HG03196 (cell line): ENCODE results near the gene PDGFRB.

ENCODE experiments used
- ATAC-seq: cut with Tn5 transposase; IDR thresholded peaks from one replicate; pipeline ENCODE4 v1.9.1; 2021; ENCODE audit not compliant: unreplicated experiment

Gene PDGFRB

DNA sequence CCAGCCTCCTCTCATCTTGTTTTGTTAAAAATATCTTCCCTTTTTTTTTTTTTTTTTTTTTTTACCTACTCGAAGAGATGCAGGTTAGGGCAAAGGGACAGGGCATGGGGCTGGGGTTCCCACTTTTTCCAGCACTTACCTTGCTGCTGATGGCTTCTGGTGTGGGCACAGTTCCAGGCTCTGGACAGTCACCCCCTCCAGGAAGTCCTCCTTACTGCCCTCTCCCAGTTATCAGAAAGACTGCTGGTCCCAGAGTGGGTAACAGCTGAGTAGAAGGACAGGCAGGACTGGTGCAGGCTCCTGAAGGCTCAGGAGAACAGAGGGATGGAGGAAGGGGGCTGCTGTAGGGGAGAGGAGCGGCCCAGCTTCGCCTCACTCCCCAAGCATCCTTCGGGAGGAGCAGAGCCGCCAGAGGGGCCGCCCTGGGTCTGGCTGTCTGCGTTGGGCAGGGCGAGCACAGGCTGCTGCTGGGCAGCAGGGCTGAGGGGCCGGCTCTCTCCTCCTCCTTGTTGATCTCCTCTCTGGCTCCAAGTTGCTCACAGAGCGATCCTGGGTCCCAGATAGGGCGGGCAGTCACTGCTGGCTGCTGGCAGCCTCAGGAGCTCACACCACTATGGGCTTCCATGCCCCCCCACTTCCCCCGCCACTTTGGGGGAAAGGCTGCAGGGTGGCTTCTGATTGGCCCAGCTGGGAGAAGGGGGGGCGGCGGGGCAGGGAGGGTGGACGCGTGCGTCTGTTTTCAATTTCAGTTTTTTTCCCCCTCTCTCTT lies at the start of gene PDGFRB:
Gene PDGFRB (minus strand): TSS at position 588 of the 769 bp plus-strand sequence. CDS start 18,798 bp downstream, outside the sequence.
- no peak for ATAC-seq

DNA sequence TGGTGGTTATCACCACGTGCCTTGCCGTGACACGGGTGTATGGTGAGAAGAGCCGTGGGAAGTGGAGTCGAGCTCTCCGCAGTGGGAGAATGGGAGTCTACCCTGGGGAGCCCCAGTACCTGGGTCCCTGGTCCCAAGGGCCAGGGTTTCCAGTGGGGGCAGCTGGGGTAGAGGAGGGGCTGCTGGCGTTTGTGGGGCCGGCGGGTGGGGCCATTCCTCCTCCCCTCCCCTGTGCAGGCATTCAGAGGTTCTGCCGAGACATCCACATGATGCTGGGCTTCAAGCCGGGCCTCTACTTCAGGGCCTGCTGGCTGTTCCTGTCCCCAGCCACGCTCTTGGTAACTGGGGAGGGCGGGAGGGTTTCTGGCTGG lies 48.9 kb upstream of the PDGFRB start:
- ATAC-seq = no peak

DNA sequence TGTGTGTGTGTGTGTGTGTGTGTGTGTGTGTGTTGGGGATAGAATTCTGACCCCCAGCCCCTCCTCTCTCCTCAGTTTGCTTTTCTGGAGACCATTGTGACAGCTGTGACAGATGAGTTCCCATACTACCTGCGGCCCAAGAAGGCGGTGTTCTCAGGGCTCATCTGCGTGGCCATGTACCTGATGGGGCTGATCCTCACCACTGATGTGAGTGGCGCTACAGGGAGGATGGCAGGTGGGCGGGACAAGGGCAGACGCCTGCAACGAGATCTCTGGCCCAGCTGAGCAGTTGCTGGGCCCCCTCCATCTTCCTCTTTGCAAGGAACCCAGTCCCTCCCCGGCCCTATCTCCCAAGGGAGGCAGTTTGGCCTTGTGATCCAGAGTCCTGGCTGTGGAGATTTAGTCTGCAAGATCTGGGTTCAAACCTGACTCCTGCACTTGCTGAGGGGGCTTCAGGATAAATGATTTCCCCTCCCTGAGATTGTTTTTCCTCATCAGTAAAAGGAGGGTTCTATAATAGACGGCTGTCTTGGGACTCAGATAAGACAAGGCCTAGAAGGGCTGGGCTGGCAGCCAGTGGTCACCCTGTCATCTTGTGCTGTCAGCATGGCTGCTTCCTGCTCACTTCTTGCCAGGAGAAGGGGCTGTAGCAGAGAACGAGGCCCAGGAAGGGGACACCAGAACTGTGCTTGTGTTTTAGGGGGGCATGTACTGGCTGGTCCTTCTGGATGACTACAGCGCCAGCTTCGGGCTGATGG lies 48.4 kb upstream of the PDGFRB start:
- no peak for ATAC-seq

GRCh38 chr5:150202501-150202900 lies 46.9 kb upstream of the PDGFRB start:
- no peak for ATAC-seq

- no peak for ATAC-seq
Observed at GRCh38 chr5:150197476-150197875, 41.8 kb upstream of the PDGFRB start.

DNA sequence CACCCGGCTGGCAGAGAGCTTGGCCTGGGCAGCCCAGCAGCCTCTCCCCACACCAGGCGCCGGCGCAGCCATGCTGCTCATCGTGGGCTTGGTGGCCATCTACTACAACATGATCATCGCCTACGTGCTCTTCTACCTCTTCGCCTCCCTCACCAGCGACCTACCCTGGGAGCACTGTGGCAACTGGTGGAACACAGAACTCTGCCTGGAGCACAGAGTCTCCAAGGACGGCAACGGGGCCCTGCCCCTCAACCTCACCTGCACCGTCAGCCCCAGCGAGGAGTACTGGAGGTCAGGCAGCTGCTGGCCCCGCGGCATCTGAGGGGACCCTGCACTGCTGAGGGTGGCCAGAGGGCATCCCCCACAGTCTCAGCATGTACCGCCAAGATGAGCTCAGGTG lies 41.3 kb upstream of the PDGFRB start:
- no peak for ATAC-seq

DNA sequence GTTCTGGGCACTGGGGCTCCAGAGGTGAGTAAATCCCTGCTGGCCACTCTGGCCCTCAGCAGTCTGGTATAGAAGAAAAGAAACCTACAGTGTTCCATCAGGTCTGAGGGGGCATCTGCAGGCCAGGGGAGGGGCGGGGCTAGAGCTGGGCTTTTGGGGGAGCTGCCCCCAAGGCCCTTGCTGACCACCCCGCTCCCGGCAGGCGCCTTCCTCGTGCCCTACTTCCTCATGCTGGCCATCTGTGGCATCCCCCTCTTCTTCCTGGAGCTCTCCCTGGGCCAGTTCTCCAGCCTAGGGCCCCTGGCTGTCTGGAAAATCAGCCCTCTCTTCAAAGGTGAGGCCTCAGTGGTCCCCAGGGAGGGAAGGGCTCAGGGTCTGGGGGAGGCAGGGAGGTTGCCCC lies 40.9 kb upstream of the PDGFRB start:
- no peak for ATAC-seq

DNA sequence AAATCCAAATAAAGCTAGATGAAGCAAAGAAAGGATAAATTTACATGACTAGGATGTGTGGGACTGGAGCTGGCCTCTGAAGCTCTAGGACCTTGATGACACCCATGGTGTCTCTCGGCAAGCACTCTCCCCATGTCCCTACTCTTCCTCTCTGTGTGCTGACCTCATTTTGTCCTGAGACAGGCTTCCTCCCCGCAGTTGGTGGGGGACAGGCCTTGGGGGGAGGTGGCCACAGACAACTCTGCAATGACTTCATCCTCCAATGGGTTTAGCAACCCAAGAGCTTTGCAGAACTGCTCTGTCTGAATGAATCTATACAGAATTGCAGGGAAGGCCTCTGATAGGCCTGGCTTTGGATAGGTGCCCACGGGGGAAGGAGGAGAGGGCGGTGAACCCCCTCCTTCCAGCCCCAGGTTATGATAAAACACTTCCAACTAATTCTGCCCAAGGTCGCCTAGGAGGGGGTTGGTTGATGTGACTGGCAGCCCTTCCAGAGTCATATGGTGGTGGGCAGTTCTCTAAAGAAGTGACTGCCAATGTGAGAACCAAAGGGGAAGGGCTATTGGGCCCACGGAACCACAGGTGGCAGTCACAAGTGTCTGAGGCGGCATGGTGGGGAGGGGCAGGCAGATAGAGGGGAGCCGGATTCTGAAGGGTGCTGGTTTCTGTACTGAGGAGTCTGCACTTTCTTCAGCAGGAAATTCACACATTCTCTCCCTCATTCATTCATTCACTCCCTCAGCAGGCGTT lies 40.3 kb upstream of the PDGFRB start:
- no peak for ATAC-seq

GRCh38 chr5:150192462-150192861 lies 36.8 kb upstream of the PDGFRB start:
- no peak for ATAC-seq

GRCh38 chr5:150190987-150191386 lies 35.3 kb upstream of the PDGFRB start:
- no peak for ATAC-seq

GRCh38 chr5:150190503-150190979 lies 34.9 kb upstream of the PDGFRB start:
- ATAC-seq = no peak

DNA sequence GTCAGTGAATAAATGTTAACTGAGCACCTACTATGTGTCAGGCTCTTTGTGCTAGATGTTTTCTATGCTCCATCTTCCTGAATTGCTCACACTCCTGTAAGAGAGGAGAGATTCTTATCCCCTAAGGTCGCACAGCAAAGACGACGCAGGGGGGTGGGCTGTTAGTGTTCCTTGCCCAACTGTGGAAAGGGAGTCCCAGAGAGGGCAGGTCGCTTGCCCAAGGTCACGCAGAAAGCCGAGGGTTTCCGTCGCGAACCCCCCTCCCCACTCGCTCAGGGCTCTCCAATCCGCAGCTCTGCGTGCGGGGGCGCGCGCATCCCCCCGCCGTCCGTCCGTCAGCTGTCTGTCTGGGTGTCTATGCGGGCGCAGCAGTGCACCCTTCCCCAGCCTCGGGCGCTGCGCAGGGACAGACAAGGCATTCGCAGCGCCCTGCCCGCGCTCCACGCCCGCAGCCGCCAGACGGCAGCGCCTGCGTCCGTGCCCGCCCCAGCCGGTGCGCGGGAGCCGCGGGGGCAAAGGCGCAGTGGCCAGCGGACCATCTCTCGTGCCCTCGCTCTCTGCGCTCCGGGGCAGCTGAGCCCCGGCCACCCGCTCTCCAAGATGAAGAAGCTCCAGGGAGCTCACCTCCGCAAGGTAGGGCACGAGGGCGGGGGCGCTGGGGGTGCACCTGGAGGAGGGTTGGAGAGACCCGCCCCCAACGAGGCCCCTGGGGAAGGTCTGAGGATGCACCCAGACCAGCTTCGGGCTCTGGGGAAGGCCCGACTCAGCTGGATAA lies 34.3 kb upstream of the PDGFRB start, which contains the start of gene SLC6A7:
Gene SLC6A7 (plus strand): TSS at position 335 of the 775 bp plus-strand sequence. CDS start 266 bp downstream, at position 601.
- no peak for ATAC-seq

DNA sequence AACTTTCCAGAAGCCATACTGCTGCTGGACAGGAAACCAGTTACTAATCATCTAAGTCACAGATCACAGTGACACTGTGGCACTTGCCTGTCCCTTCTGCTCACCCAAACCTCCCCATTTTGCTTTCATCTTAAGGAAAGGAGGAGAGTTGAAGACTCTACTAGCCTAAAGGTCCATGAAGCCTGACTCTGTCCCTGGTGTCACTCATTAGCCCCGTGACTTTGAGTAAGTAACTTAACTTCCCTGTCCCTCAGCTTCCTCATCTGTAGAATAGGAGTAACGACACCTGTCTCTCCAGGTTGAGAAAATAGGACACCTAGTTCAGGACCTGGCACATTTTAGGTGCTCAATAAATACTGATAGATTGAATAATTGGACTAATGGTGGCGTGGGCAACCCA lies 33.7 kb upstream of the PDGFRB start:
- ATAC-seq = no peak

GRCh38 chr5:150188146-150188842 lies 32.6 kb upstream of the PDGFRB start:
- no peak for ATAC-seq

DNA sequence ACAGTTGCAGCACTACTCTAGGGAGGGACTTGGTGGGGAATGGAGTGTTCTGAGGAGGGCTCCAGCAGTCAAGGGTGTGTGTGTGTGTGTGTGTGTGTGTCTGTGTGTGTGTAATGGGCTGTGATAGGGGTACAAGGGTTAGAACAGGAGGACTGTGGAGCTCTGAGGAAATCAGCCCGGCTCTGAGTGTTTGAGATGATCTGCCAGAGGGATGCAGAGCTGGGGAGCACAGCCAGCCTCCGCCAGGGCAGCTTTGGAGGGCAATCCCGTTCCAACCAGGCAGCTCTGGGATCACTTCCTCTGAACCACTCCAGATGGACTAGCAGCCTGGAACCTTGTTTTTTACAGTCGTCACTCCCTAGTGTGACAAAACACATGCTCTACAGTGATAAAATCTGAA lies 31.3 kb upstream of the PDGFRB start:
- ATAC-seq = no peak

DNA sequence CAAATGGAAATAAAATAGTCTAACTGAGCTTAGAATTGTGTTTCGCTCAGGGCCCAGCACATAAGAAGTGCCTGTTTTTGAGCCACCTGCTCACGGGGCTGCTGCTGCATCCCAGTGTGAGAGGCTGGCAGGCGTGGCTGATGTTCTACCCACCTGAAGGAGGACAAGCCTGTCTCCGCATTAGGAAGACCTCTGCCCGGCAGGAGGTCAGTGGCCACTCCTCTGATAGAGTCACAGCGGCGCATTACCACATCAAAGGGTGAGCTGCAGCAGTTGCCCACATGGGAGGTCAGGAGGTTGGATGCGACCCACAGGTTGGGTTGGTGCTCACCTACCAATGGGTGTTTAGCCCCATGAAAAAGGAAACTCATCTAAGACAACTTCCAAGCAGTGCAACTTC lies 30.5 kb upstream of the PDGFRB start:
- ATAC-seq = no peak

DNA sequence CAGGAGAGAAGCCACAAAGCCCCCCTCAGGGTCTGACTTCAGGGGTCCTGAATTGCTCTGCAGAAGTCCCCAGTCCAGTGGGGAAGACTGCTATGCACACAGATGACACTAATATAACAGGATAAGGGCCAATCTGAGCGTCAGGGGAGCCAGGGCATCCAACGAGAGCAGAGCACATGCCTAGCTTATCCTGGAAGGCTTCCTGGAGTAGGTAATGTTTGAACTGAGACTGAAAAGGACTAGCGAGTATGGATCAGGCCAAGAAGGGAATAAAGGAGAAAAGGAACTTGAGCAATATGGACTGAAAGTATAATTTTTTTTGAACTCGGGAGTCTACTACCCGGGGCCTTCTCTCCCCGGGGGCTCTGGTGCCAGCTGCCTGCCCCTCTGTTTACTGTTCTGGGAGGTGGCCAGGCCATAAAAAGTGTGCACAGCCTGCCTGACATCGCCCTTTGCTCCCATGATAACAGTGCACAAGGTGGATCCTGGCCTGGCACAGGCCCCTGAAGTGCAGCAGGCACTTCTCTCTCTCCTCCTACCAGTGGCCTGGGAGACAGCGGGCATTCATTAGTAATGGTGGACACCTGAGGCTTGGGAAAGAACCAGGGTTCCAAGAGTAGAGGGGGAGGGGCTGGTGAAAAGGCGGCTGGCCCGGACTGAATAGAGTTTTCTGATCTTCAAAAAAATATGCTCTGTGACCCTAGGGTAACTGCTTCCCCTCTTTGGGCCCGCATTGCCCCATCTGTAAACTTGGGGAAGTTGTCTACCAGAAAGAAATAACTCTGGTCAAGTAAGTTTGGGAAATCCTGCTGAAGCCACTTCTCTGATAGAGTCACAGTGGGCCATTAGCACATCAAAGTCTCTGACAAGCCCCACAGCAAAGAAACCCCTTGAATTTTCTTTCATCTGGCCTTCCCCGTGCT lies 29.6 kb upstream of the PDGFRB start:
- no peak for ATAC-seq

DNA sequence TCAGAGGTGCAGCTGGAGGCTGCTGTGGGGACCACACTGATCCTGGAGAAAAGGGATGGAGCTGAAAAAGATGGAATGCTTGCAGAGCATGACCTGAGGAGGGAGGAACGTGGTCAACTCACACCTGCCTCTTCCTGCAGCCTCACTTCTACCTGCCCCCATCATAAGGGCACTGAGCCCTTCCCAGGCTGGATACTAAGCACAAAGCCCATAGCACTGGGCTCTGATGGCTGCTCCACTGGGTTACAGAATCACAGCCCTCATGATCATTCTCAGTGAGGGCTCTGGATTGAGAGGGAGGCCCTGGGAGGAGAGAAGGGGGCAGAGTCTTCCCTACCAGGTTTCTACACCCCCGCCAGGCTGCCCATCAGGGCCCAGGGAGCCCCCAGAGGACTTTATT lies 28.4 kb upstream of the PDGFRB start:
- ATAC-seq = no peak

DNA sequence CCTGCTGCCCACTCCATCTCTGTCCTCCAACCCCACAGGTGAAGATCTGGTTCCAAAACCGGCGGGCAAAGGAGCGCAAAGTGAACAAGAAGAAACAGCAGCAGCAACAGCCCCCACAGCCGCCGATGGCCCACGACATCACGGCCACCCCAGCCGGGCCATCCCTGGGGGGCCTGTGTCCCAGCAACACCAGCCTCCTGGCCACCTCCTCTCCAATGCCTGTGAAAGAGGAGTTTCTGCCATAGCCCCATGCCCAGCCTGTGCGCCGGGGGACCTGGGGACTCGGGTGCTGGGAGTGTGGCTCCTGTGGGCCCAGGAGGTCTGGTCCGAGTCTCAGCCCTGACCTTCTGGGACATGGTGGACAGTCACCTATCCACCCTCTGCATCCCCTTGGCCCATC lies 27.8 kb upstream of the PDGFRB start:
- no peak for ATAC-seq
